GM21737 (cell line): Measurements from ENCODE around the gene HOXA10.

Source experiments
- ATAC-seq: cut with Tn5 transposase; IDR thresholded peaks from one replicate; pipeline ENCODE4 v1.9.1; 2021; ENCODE audit warnings: mild to moderate bottlenecking, moderate library complexity; ENCODE audit not compliant: unreplicated experiment

The HOXA10 gene

DNA sequence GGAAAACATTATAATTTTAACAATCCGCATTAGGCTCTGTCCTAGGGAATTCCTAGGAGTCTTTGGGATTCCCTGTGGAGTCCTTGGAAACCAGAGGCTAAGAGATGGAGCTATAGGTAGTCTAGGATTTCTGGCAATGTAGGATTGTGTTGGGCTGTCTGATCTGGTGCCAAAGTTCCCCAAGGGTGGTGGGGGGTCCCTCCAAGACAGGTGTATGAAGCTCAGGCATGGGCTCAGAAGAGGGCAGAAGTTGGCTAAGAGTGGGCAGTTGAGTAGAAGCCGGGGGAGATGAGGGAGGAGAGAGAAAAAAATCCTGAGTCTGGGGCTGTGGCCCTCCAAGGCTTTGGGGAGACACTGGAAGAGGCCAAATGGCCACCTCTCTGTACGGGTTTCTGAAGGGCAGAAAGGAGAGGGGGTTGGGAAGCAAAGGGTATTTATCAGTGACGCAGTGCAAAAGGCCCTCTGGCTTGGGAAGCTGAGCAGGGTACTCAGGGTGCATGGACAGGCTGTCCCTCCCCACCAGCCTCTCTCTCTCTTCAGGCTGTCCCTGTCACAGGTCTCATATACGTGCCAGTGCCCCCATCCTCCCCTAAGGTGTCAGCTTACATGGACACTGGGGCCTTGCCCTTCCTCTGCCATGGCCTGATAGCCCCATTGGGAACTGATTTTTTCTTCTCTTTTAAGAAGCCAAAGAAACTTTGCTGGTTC, 27.5 kb downstream of the HOXA10 start:
- ATAC-seq: no peak

DNA sequence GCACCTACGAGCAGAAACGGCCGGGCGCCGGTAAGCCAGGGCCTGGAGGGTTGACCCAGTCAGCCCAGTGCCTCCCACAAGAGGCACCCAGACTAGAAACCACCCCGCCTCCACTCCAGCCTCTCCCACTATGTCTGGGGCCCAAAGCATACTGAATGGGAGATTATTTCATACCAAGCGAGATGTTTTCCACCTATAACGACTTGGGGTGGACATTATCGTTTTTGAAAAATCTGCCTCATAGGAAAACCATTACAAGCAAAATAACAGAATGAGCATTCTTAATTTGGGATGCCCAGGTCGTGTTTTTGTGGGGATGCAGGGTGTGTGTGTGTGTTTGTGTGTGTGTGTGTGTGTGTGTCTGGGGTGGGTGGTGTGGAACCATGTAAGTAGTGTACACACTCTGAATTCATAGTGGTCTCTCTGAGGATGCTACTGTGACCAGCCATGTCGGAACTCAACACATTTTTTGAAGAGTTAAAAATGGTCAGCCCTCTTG, 28.2 kb downstream of the HOXA10 start:
- ATAC-seq: no peak

DNA sequence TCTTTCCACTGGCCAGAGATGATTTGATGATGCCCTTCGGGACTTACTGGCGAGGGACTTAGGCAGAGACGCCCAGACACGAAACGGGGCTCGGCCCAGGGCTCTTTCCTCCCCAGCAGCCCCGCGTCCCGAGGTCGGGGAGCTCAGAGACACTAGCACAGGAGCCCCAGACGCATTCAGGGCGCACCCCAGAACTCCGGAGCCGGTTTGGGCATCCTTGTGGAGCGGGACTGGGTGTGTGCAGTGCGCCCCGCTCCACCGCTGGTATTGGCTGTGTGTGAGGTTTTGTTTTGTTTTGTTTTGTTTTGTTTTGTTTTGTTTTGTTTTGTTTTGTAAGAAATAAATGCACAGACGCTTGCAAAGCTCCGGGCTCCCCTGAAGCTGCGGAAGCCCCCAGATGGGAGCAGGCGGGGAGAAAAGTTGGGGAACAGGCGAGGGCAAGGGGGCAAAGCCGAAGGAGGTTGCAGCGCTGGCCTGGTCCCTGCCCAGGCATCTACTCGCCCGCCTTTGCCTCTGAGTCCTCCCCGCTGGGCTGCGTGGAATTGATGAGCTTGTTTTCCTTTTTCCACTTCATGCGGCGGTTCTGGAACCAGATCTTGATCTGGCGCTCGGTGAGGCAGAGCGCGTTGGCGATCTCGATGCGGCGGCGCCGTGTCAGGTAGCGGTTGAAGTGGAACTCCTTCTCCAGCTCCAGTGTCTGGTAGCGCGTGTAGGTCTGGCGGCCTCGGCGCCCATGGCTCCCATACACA, 28.8 kb downstream of the HOXA10 start:
- no peak for ATAC-seq

DNA sequence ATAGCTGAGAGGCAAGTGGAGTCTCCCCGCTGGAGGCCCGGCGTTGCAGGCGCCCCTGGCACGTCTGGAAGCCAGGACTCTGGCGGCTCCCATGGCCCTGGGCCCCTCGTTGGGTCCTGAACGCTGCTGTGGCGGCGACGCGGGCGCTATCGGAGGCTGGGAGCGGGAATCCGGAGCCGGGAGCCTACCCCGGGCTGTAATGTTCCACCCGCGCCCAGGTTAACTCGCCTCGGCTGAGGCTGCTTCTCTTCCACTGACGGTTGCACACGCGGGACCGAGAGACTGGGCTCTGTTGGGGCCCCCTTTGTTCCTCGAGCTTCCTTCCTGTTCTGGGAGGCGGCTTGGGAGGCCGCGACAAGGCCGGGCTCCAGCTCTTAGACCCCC, 29.3 kb downstream of the HOXA10 start:
- no peak for ATAC-seq

DNA sequence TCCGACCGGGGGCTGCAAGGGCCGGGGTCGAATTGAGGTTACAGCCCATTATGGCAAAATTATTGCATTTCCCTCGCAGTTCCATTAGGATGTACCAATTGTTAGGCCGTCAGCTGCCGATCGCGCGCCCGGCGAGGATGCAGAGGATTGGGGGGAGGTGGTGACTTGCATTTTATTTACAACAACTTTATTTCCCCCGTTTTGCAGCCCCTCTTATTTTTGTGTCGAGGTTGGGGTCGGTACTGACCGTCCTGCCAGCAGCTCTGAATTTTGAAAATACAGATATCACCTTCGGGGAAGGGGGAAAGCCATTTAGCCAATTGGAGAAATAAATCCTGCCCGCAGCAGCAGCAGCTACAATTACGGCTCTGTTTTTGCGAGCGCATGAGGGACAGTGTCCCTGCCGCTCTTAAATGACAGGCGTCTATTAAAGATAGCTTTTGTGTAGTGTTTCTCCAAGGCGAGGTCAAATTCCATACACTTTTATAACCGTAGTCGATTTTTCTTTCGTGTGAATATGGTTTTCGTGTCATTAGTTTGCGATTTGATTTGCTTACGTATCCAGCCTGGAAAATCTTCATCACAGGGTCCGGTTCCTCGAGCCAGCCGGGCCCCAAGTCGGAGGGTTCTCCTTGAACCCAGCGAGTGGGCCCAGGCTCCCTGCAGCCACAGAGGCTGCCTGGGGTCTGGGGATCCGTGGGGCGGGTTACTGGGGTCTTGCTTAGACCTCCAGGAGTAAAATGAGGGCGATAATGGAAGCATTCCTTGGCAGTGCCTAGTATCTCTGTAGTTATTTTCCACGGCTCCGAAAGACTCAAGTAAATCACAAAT, 30.0 kb downstream of the HOXA10 start:
- no peak for ATAC-seq

DNA sequence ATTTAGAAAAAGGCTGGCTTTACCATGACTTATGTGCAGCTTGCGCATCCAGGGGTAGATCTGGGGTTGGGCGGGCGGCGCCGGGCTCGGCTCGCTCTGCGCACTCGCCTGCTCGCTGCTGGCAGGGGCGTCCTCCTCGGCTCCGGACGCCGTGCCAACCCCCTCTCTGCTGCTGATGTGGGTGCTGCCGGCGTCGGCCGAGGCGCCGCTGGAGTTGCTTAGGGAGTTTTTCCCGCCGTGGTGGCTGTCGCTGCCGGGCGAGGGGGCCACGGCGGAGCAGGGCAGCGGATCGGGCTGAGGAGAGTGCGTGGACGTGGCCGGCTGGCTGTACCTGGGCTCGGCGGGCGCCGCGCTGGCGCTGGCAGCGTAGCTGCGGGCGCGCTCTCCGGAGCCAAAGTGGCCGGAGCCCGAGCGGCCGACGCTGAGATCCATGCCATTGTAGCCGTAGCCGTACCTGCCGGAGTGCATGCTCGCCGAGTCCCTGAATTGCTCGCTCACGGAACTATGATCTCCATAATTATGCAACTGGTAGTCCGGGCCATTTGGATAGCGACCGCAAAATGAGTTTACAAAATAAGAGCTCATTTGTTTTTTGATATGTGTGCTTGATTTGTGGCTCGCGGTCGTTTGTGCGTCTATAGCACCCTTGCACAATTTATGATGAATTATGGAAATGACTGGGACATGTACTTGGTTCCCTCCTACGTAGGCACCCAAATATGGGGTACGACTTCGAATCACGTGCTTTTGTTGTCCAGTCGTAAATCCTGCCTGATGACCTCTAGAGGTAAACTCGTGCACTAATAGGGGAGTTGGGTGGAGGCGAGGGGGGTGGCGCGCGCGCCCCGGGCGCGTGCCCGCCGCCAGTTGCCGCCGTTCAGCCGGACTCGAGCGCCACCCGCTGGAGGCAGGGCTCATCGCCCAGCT, 30.8 kb downstream of the HOXA10 start, which contains the start of gene HOXA5:
Gene HOXA5 (minus strand): TSS at position 659 of the 927 bp plus-strand sequence. CDS start 74 bp downstream, at position 585.
- no peak for ATAC-seq

DNA sequence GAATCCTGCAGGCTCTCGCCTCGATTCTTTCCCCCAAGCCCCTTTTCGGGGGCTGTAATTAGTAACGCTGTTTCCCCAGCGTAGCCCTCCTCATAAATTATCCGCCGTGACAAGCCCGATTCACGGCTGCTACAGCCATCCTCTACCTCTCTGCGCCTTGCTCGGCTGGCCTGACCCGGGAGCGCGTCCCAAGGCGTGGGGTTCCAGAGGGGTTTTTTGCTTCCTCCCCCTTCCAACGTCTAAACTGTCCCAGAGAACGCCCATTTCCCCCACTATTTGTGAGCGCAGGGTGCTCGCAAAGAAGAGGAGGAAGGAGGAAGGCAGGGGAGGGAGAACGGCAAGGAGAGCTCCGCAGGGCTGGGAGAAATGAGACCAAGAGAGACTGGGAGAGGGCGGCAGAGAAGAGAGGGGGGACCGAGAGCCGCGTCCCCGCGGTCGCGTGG, 31.5 kb downstream of the HOXA10 start:
- no peak for ATAC-seq

DNA sequence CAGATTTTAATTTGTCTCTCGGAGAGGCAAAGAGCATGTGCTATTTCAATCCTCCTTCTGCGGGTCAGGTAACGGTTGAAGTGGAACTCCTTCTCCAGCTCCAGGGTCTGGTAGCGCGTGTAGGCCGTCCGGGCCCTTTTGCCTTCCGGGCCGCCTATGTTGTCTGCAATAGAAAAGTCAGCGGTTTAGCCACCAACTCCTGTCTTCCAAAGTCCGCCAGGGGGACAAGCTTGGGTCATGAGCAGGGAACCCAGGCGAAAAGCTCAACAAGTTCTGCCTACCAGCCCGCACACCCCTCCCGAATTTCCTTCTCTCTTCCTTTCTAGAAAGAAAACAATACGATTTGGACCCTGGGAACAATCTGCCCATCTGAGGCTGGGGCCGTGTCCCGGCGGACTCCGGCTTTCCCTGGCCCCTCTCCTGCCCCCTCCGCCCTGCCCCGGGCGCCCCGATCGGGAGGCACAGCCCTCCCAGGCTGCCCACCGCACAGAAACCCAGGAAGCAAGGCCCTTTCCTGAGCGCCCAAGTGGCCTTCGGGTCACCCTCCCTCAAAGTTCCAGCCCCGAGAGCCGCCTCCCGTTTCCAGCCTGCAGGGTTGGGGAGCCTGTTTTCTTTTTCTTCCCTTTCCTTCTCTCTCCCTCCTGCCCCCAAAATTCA, 32.1 kb downstream of the HOXA10 start:
- ATAC-seq: no peak

DNA sequence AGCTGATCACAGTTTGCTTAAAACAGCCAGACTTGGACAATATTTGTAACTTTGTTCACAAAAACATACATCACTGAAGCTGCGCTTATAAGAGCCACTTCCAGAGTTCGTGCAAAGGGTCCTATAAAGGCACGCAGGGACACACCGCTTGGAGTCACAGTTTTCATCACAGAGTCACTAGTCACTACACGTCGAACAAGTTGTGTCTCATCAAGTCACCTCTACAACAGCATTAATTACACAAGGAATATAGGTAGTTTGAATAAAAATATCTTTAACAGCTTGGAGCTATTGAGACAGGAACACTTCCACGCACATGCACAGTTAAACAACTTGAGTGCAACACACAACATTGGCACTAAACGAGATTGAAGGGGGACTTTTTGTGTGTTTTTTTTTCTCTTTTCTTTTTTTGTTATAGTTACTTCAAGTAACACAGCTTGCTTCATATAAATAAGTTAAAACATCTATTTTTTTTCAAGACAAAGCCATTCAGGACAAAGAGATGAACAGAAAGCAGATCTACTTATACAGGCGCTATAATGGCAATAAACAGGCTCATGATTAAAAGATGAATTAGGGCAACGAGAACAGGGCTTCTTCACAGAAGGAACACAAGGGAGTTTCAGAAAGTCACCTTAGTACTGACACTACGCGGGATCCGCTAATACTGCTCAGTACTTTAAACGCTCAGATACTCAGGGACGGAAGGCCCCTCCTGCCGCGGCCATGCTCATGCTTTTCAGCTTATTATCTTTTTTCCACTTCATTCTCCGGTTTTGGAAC, 32.8 kb downstream of the HOXA10 start:
- ATAC-seq: no peak

DNA sequence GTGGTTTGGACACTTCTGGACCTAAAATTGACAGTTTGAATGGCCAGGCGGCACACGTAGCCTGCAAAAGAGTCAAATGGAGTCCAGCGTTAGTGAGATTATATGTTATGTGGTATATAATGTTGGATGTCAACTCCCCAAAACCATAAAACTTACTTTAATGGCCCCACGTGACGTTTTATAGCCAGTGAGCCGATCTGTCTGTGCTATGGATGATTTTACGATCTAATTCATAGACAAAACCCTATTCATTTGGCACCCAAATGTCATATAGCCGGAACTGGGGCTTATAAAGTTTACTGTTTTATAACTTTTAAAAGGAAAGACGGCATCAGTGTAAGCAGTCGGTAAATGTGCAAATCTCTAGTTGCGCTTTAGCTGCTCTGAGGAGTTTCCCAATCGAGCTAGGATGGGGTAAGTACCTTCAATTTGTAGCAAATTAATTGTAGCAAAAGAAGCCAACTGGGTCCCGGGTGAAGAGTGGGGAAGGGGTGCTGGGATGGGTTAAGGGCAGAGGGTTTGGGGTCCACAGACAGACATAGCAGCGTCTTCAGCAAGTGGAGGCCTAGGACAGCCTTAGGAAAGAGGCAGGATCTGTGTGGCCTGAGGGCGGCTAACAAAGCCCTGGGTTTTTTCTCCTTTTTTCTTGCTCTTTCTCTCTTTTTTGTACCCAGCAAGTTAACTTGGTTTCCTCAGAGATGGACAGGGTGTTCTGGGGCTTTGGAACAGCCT, 33.8 kb downstream of the HOXA10 start:
- no peak for ATAC-seq

DNA sequence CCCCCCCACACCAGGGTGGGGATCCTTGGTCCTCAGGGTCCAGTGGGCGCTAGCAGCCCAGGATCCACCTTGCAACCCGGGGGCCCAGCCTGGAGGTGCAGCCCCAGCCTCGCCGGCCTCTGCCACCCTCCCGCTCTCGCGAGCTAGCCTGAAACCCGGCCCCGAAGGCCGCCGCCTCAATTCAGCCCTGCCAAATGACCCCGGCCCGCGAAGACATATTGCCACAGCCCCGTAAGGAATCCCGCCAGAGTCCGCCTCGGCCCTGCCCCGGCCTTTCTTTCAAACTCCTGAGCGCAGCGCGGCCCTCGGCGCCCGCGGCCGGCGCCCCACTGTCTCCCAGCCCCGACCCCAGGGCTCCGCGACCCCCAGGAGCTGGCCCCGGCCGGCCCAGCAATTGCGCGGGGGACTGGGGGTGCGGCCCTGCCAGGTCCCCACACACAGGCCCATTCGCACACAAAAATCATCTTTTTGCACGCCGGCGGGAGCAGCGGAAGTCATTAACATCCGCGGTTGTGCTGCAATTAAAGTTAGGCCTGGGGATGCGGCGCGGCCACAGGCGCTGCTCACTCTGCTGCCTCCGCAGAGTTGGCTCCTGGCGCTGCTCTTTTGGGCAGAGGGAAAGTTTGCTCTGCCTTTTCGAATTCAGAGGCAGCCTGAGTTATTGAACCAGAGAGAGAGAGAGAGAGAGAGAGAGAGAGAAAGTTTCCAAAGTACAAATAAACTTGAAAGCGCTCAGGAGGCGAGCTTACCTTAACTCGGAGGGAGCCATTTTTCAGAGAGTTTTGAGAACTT, 34.6 kb downstream of the HOXA10 start:
- ATAC-seq: no peak

DNA sequence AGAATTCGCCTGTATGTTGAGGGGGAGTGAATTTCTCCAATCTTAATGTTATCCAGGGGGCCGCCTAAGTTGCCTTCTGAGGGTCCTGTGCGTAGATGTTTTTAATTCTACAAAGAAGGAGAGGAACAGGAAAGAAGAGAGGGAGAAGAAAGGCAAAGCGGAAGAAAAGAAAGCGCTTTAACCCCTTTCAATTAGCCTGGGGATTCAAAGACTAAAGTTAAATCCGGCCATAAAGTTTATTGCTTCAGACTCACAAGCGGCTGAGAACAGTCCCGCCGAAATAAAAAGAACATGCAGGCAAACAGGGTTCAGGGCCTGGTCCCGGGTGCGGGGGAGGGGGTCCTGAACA, 35.2 kb downstream of the HOXA10 start:
- ATAC-seq: no peak

DNA sequence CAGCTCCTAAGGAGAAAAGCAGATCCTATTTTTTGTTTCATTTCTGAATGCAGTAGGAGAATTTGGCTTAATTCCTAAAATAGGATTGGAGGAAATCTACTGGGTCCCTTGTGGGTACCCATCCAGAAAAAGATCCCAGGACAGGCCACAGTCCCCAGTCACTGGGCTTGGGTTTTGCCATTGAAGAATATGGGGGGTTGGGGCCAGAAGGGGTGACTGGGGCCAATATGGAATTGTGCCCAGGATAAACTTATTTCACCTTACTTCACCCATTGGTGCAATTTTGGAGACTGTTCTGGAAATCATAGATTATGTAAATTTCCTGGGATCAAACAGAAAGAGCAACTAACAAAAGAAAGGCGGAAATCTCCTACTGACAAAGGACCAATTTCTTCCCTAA, 35.6 kb downstream of the HOXA10 start:
- ATAC-seq: no peak

DNA sequence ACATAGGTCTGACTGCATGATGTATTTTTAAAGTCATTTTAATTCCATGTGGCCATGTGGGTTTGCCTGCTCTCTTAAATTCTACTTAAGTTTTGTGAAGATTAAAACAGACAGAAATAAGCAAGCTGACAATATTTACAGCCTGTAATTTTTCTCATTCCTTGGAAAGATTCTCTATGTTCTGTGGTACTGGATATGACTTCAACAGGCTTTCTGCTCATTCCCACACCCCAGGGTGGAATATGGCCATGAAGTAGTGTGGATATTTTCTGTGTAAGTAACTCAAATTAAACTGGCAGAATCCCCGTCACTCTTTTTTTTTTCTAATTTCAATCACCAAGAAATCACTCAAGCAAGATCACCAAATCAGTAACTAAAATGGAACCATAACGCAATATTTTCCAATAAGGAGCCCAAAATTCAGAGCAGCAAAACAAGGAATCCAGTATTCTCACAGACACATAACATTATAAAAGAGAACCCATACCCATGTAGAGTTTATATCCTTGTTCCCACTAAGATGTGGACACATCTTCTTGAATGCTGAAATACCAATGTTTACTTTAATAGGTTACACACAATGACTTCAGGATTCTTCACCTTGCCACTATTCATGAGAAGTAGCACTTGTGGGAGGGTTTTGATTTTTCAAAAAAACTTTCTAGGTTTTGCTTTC, 36.3 kb downstream of the HOXA10 start:
- ATAC-seq: no peak

DNA sequence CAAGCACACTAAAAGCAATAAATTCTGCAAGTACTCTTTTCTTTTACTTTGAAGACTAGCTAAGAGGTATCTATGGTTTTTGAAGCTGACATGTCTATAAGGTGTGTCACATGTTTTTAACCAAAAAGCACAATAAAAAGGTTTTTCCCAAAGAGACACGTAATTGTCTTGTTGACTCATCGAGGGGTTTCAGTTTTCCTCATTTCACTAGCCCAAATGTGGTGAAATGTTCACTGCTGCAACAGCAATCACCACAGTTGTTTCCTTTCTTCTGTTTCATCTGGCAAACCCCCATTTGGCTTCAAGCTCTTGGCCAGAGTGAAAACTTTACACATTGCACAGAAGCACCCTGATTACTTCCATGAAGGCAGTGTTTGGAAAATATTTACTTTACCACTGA, 39.7 kb downstream of the HOXA10 start:
- no peak for ATAC-seq

DNA sequence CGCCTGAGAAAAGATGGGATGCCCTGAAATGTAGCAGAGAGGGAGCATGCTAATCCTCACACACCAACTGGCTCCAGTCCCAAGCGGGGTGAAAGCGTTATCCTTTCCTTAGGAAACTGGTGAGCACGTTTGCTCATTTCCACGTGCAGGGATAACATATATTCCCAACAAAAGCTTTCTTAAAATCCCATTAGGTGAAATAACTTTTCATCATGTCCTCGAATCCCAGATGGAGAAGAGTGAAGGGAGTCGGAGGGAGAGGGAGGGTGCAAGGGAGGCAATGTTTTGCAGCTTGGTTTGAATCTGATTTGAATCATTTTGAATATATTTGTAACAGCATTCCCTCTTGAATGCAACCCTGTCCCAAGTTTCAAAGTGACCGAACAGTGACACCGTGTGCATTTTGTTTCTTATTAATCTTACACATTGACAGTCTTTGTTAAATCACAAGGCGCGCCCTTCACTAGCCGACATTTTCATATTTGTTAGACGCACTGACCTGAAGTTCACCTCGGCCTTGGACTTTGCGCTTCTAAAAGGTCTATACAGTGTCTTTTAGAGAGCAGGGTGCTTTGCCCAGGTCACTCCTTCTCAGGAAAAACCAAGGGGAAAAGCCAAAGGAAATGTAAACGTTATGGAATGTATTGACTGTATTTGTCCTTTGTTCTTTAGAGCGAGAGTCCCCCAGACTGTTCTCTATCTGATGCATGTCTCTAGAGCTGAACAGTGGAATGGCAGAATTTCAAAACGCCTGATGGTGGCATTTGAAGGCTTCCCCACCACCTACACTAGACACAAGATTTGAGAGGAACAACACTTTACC, 40.5 kb downstream of the HOXA10 start:
- ATAC-seq: no peak
